ENCODE data around the gene CHST4. TPM values are rescaled to one million over a fixed set of nuclear protein-coding genes. Genes with fewer than 3 reads are reported as not detected.

CHST4 gene
- total RNA-seq, 3 donors from 2014 or later: 0.59 to 1.3 (median 0.66) TPM

DNA sequence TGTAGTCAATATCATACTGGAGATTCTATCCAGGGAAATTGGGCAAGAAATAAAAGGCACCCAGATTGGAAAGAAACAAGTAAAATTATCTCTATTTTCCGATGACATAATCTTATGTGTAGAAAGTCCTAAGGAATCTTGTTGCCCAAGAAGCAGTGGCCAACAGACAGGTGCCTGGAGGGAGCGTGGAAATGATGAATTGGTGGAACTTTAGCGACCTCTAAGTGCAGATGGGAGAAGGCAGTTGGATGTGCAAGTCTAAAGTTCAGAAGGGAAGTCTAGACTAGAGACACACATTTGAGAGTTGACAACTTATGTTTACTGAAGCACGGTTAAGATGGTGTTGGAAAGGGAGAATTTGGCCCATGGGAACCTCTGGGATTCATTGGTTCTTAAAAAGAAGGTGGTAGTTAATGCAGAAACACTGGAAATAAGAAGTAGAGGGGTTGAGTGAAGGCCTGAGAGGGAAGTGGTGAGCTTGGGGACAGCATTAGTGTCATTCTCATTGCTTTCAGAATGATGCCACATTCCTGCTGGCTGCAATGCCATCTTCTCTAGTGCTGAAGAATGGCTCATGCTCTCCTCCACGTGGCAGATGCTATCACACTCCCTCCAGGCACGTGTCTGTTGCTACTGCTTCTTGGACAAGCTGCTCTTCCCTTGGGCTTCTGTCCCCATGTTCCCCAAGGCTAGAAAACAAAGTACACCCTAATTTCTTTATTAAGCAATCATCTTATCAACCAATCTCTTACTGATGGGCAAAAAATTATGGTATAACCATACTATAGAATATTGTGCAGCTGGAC, 26.7 kb downstream of the CHST4 start:
- H3K4me3 ChIP-seq: no peak overlapping the region
- no peaks in the 10 kb centered on the region for H3K27me3 ChIP-seq
- DNase-seq (ENCODE audit: low spot score in 2 of 2): no peak
- H3K27ac ChIP-seq: no peak overlapping the region
- no peaks in the 10 kb centered on the region for H3K36me3 ChIP-seq
- H3K9me3 ChIP-seq: no peaks in the 10 kb centered on the region
- H3K4me1 ChIP-seq: no peaks in the 10 kb centered on the region
- no peak for TF ChIP-seq POLR2A (IDR thresholded peaks at IDR 0.05)
- TF ChIP-seq POLR2AphosphoS5 (IDR thresholded peaks at IDR 0.05): no peak
- TF ChIP-seq, protein P1, sequence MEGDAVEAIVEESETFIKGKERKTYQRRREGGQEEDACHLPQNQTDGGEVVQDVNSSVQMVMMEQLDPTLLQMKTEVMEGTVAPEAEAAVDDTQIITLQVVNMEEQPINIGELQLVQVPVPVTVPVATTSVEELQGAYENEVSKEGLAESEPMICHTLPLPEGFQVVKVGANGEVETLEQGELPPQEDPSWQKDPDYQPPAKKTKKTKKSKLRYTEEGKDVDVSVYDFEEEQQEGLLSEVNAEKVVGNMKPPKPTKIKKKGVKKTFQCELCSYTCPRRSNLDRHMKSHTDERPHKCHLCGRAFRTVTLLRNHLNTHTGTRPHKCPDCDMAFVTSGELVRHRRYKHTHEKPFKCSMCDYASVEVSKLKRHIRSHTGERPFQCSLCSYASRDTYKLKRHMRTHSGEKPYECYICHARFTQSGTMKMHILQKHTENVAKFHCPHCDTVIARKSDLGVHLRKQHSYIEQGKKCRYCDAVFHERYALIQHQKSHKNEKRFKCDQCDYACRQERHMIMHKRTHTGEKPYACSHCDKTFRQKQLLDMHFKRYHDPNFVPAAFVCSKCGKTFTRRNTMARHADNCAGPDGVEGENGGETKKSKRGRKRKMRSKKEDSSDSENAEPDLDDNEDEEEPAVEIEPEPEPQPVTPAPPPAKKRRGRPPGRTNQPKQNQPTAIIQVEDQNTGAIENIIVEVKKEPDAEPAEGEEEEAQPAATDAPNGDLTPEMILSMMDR (IDR thresholded peaks at IDR 0.05): no peak
- intact Hi-C loops (cut with DNase I; ENCODE audit: low total_unique reads): no loop called here

DNA sequence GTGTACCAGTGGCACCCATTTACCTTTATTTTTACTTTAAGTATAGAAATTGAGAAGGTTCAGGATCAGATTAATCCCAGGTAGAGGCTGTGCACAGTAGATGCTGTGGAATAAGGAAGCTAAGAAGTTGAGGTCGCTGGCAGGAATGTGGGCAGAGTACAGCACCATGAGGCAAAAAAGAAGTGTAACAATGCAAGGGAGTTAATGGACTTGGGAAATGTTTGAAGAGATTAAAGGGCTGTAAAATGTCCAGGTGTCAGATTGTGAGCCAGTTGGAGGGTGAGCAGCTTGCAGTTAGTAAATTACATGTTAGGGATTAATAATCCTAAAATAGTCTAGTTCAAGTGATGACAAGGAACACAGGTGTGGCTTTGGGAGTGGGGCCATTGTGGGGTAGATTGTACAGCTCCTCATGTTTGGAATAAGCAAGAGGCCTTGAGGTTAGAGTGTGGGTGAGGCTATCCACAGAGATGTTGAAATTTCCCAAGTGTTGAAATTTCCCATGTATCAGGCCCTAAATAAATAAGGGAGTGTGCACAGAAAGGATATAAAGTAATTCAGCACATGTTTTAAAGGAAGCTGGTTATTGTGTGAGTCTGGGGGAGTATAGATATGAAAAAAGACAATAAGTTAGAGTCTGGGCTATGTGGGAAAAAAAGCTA, 29.1 kb downstream of the CHST4 start:
- no peak for DNase-seq (ENCODE audit: low spot score in 2 of 2)
- Histone ChIP-seq H3K9me3 (no peaks in the 10 kb centered on the region), H3K27ac (no peak overlapping the region), H3K4me1 (no peaks in the 10 kb centered on the region), H3K36me3 (no peaks in the 10 kb centered on the region), H3K27me3 (no peaks in the 10 kb centered on the region), H3K4me3 (no peak overlapping the region)
- TF ChIP-seq POLR2A (IDR thresholded peaks at IDR 0.05): no peak
- TF ChIP-seq, protein P1 (IDR thresholded peaks at IDR 0.05): no peak
- TF ChIP-seq POLR2AphosphoS5 (IDR thresholded peaks at IDR 0.05): no peak
- intact Hi-C loops (cut with DNase I; ENCODE audit: low total_unique reads): no loop called here

DNA sequence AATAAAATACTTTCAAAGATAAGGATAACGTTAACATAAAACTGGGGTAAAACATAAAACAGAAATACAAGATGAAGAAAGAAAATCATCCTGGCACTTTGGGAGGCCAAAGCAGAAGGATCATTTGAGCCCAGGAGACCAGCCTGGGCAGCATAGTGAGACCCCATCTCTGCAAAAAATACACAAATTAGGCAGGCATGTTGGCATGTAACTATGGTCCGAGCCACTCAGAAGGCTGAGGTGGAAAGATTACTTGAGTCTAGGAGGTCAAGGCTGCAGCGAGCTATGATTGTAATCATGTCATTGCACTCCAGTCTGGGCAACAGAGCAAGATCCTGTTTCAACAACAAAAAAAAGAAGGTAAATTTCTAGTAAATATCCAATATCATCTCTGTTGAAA, 31.1 kb downstream of the CHST4 start:
- Histone ChIP-seq H3K27me3 (no peaks in the 10 kb centered on the region), H3K4me1 (no peaks in the 10 kb centered on the region), H3K27ac (no peak overlapping the region), H3K36me3 (no peaks in the 10 kb centered on the region), H3K4me3 (no peak overlapping the region), H3K9me3 (peaks cover 0 to 4% of the 10 kb centered on the region in 2 donors)
- DNase-seq (ENCODE audit: low spot score in 2 of 2): no peak
- TF ChIP-seq, protein P1 (IDR thresholded peaks at IDR 0.05): no peak
- TF ChIP-seq POLR2AphosphoS5 (IDR thresholded peaks at IDR 0.05): no peak
- TF ChIP-seq POLR2A (IDR thresholded peaks at IDR 0.05): no peak
- intact Hi-C loops (cut with DNase I; ENCODE audit: low total_unique reads): no loop called here

DNA sequence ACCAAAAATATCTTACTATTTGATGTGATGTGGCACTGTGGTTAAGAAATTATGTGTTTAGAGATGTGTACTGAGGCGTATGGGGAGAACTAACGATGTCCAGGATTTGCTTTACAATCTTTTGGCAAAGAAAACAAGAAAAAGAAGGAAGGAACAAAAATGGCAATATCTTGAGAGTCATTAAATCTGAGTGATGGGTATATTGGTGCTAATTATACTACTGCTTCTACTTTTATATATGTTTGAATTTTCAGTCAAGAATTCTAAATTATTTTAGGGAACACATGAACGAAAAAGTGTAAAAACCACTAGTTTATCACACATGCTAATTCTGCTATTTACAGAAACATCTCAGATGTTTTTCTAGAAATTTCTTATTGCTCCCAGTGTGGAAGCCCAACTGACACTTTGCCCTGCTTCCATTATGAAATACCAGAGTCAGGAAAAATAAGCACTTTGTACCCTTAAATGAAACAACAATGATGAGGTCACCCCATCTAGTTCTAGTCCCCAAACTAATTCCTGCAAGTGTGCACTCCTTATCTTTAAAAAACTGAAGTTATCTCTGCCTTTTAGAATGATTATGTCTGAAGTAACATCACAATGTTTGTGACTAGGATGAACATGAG, 31.8 kb downstream of the CHST4 start:
- intact Hi-C loops (cut with DNase I; ENCODE audit: low total_unique reads): no loop called here

More for the DNA sequence above, 31.8 kb downstream of the CHST4 start:
- no peak overlapping the region for H3K4me3 ChIP-seq
- H3K27me3 ChIP-seq: no peaks in the 10 kb centered on the region
- DNase-seq (ENCODE audit: low spot score in 2 of 2): no peak
- peaks cover 0 to 4% of the 10 kb centered on the region in 2 donors for H3K9me3 ChIP-seq
- TF ChIP-seq POLR2A (IDR thresholded peaks at IDR 0.05) (no peak), POLR2AphosphoS5 (IDR thresholded peaks at IDR 0.05) (no peak)
- TF ChIP-seq, protein P1 (IDR thresholded peaks at IDR 0.05): no peak
- no peak overlapping the region for H3K27ac ChIP-seq
- H3K36me3 ChIP-seq: no peaks in the 10 kb centered on the region
- H3K4me1 ChIP-seq: no peaks in the 10 kb centered on the region

All from breast epithelium (tissue), 4 donors.